HG02840 (cell line): ENCODE measurements around the gene PHC3.
A peak's percentile ranks its signal among the peaks of the same experiment; 100 is the strongest.
"Not testable (repeated sequence)": the region's sequence is repeated elsewhere in the genome, so short reads cannot be mapped to it uniquely, and the experiment has no call there.

Experiments
- ATAC-seq: cut with Tn5 transposase; IDR thresholded peaks from one replicate; pipeline ENCODE4 v1.9.1; 2021; ENCODE audit warnings: mild to moderate bottlenecking, moderate library complexity, moderate number of reproducible peaks; ENCODE audit not compliant: unreplicated experiment, low FRiP score

PHC3 gene

GRCh38 chr3:170196833-170197232, 15.3 kb upstream of the PHC3 start:
- ATAC-seq, result no peak

- not testable (repeated sequence) for ATAC-seq
Measured at GRCh38 chr3:170195759-170196158, 14.2 kb upstream of the PHC3 start.

- ATAC-seq, result no peak
Measured at GRCh38 chr3:170189398-170190256, 8.1 kb upstream of the PHC3 start.

- peak; percentile 19 for ATAC-seq
Measured at GRCh38 chr3:170180079-170180907, 1.2 kb downstream of the PHC3 start.

GRCh38 chr3:170179432-170179831, 2.1 kb downstream of the PHC3 start:
- no peak for ATAC-seq

GRCh38 chr3:170178651-170179050, 2.9 kb downstream of the PHC3 start:
- ATAC-seq, result no peak

GRCh38 chr3:170171563-170171962, 10.0 kb downstream of the PHC3 start:
- no peak for ATAC-seq

- ATAC-seq, result no peak
Measured at GRCh38 chr3:170164717-170165116, 16.8 kb downstream of the PHC3 start.

- ATAC-seq, result no peak
Measured at GRCh38 chr3:170163956-170164645, 17.4 kb downstream of the PHC3 start.

GRCh38 chr3:170162630-170163029, 18.9 kb downstream of the PHC3 start:
- ATAC-seq, result no peak

- no peak for ATAC-seq
Measured at GRCh38 chr3:170162052-170162451, 19.5 kb downstream of the PHC3 start.

- ATAC-seq, result no peak
Measured at GRCh38 chr3:170159933-170160332, 21.6 kb downstream of the PHC3 start.

- no peak for ATAC-seq
Measured at GRCh38 chr3:170159459-170159858, 22.1 kb downstream of the PHC3 start.

- ATAC-seq, result no peak
Measured at GRCh38 chr3:170155604-170156003, 25.9 kb downstream of the PHC3 start.

GRCh38 chr3:170154569-170155143, 26.9 kb downstream of the PHC3 start:
- ATAC-seq, result peak; percentile 93

- ATAC-seq, result peak; percentile 20
Measured at GRCh38 chr3:170154084-170154483, 27.4 kb downstream of the PHC3 start.

- ATAC-seq, result no peak
Measured at GRCh38 chr3:170151536-170151935, 30.0 kb downstream of the PHC3 start.

GRCh38 chr3:170149016-170149415, 32.5 kb downstream of the PHC3 start:
- no peak for ATAC-seq

GRCh38 chr3:170145278-170145677, 36.3 kb downstream of the PHC3 start:
- no peak for ATAC-seq

GRCh38 chr3:170144437-170144843, 37.1 kb downstream of the PHC3 start:
- ATAC-seq, result peak; percentile 94

GRCh38 chr3:170142373-170142772, 39.2 kb downstream of the PHC3 start:
- no peak for ATAC-seq
